Epithelial cell of proximal tubule (primary cell): ENCODE data around the gene ADAMTSL5. TPM values are rescaled to one million over a fixed set of nuclear protein-coding genes. Genes with fewer than 3 reads are reported as not detected.

Source experiments
- DNase-seq: peaks from one replicate; pipeline ENCODE4 v3.0.0-alpha.2; 2011; ENCODE audit warnings: low read depth
- H3K4me3 ChIP-seq: 2 replicates; pipeline ENCODE4 v1.5.1; 2011; ENCODE audit warnings: low read depth, mild to moderate bottlenecking, low read length
- CTCF ChIP-seq: conservative IDR thresholded peaks from 2 replicates; pipeline ENCODE4 v1.5.1; 2012; ENCODE audit warnings: low read depth, mild to moderate bottlenecking, low read length
- total RNA-seq: library from RNA; depleted of rRNA; stranded (reverse); fragments of >200 nt; gene quantifications from 2 replicates; pipeline ENCODE4 v1.2.3, GENCODE V29; 2015

Gene ADAMTSL5
- total RNA-seq, 1 donor from 2014 or later = 0.23 TPM

GRCh38 chr19:1510807-1511206 lies 2.0 kb downstream of the ADAMTSL5 start:
- no peak overlapping the region for H3K4me3 ChIP-seq
- no peak for TF ChIP-seq CTCF
- DNase-seq = no peak

- no peak overlapping the region for H3K4me3 ChIP-seq
- no peak for TF ChIP-seq CTCF
- DNase-seq = no peak
Measured at GRCh38 chr19:1510442-1510806, 2.4 kb downstream of the ADAMTSL5 start.

- H3K4me3 ChIP-seq = no peak overlapping the region
- DNase-seq = no peak
- no peak for TF ChIP-seq CTCF
Measured at GRCh38 chr19:1509602-1510441, 3.0 kb downstream of the ADAMTSL5 start.

GRCh38 chr19:1508507-1508856 lies 4.3 kb downstream of the ADAMTSL5 start:
- no peak for DNase-seq
- no peak for TF ChIP-seq CTCF
- peak overlapping the region; percentile 61 for H3K4me3 ChIP-seq

GRCh38 chr19:1507763-1508506 lies 4.9 kb downstream of the ADAMTSL5 start:
- peak; percentile 72 for DNase-seq
- no peak for TF ChIP-seq CTCF
- peak overlapping the region; percentile 61 for H3K4me3 ChIP-seq

- no peak for DNase-seq
- peak overlapping the region; percentile 61 for H3K4me3 ChIP-seq
- TF ChIP-seq CTCF = no peak
Measured at GRCh38 chr19:1507192-1507660, 5.6 kb downstream of the ADAMTSL5 start.
